Pons (tissue), 1 donor: ENCODE data around the gene TAS1R2.
"Not testable (repeated sequence)": the region's sequence is repeated elsewhere in the genome, so short reads cannot be mapped to it uniquely, and the experiment has no call there.

Source experiments
- DNase-seq: peaks from one replicate; pipeline ENCODE4 v3.0.0-alpha.2; 2016; ENCODE audit warnings: low spot score

TAS1R2 gene

DNA sequence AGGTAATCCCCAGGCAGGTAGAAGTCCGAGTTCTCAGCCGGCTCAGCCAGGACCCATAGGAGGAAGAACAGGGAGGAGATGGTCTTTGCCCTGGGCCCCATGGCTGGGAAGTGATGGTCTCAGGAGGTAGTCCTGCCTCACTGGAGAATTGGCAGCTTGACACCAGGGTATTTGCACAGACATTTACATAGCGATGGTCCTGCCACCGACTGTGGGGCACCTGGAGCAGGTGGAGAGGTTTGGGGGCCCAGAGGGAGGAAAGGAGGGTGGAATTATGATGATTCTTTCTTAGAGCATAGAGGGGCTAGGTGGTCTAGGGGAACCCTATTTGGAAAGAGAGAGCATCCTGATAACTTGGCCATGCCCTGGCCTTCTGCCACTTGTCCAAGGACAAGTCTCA is at the start of gene TAS1R2:
Gene TAS1R2 (minus strand): TSS at position 101 of the 400 bp plus-strand sequence. CDS start 0 bp downstream, at position 101.
- no peak for DNase-seq

DNA sequence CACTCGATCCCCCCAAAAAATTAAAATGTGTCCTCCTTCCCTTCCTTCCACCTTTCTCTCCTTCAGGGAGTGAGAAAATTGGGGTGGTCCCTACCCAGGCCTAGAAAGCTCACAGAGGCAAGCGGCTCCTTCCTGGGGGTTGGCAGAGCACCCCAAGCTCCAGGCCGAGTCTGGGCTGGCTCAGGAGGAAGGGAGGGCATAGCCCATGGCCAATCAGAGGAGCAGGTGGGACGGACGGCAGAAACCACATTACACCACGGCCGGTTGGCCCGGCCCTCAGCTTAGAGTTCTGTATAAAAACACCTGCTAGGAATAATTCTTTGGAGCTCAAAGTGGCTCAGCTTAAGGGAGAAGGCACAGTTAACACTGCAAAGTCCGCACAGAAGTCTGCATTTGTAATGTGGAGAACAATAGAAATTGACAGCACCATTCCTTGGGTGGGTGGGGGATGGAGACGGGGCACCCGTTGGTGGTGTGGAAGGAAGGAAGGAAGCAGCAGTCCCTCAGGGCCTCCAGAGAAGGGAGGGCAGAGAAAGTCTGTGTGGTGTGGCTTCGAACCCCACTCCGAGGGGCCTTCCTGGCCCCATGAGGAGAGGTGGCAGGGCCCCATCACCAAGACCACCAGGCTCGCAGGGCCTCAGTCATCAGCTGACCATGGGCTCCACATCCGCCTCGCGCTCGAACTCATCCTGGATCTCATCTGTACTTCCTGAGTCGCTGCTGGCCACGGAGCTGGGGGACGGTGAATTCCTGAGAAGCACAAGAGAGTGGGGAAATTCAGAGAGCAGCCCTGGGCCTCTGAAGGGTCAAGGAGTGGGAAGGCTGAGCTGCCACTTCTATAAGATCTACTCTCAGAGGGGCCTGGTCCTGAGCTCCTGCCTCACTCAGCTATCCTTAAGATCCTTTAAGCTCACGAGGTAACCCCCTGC is 48.7 kb upstream of the TAS1R2 start:
- peak; percentile 35 for DNase-seq

DNA sequence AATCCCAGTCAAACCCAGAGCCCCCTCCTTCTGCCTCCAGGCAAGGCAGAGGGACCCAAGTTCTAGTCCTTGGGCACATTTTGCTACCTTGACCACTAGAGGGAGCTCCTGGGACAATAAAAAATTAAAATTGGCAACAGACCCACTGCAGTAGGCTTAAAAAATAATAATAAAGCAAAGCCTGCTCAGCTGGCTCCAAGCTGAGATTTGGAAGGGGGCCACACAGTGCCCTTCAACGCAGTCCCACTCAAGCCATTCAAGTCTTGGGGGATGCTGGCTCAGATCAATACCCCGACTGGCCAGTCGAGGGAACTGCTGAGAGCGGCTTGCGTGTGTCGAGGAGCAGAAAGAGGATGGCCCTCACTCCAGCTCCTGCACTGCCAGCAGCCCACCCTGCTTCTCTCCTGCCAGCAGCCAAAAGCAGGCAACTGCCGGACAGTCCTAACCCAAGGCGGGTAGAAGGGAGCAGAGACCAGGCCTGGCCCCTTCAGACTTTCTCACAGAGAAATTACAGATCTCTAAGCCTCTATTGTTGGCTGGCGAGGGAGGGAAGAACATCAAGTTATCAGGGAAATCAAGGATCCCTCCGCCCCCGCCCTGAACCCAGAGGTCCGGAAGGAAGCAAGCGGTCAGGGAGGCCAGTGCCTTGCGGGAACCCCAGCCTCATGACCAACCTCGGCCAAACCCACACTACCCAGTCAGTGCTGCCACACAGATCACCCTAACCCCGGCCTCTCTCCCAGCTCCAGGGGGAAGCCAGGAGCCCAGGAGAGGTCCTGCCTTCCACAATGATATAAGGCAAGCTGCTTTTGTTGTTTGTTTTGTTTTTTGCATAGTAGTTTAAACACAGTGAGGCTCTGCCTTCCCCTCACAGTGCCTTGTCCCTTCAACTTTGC is 47.8 kb upstream of the TAS1R2 start:
- DNase-seq, result peak; percentile 80

DNA sequence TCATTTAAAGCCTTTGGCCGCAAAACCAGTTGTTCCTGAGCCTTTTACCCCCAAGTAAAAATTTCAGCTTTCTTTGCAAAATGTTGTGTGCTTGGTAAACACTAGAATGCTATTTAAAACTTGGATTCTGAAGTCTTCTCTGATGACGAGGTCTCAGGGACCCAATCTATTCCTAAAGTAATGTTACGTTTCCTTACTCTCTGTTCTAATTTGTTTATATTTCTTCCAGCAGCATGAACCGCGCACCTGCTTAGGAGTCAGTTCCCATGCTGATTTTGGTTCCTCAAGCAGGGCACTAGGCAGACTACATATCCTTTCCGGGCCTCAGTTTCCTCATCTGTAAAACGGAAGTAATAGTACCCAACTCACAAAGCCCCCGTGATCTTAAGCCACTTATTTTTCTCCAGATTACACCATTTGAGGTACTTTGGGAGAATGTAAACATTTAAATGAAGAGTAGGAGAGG is 43.9 kb upstream of the TAS1R2 start:
- no peak for DNase-seq

DNA sequence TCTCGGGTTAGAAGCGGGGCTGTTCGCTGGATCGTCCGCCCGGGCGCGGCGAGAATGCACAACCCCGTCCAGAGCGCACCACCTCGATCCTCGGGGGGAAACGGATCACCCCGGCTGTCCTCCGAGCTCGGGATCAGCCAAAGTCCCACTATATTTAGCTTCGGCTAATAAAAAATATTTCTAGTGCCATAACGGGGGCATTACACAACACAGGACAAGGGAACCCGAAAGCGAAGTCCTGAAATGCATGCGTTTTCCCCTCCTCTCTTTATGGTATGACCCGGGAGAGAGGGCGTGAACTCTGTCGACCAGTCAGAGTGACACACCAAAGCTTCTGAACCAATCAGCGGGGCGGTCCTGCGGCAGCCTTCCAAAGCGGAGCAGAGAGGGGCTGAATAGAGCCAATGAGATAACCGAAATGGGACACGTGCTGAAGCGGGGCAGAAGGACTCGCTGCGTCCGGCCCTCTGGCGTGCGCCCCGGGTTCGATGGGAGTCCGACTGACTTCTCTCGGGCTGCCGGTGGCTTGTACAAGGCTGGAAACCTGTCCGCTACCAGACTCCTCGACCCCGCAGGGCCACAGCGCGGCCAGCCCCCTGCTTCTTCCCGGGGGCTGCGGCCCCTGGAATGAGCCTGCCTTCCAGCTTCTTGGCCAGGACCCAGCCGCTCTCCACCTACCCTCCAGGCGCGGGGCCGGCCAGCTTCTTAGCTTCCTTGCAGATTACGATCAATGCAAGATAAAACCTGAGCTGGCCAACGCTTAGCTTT is 43.2 kb upstream of the TAS1R2 start, which contains the start of gene ALDH4A1:
Gene ALDH4A1 (minus strand): TSS at position 33 of the 768 bp plus-strand sequence. CDS start 32 bp downstream, at position 1.
- peak; percentile 98 for DNase-seq

DNA sequence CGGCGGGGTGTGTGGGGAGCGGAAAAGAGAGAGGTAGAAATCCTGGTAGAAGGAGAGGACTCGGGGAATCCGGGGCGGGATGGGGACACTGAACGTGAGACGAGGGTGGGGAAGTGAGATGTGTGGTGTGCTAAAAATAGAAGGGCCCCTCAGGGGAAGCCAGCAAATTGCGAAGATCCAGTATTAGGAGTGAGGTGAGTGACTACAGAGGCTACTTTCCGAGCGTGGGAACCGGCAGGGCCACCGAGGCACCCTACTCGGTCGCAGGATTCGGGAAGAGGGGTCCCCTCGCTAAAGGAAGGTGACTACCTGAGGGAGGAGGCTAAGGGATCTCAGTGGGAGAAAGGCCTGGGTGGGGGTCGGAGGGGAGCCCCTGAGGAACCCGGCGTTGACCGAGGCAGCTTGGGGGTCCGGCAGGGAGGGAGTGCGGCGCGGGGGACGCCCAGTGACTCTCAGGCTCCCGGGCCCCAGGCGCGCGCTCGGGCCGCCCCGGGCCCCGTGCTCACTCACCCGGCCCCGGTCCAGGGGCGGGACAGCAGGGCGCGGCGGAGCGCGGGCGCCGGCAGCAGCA is 42.6 kb upstream of the TAS1R2 start:
- DNase-seq, result no peak

DNA sequence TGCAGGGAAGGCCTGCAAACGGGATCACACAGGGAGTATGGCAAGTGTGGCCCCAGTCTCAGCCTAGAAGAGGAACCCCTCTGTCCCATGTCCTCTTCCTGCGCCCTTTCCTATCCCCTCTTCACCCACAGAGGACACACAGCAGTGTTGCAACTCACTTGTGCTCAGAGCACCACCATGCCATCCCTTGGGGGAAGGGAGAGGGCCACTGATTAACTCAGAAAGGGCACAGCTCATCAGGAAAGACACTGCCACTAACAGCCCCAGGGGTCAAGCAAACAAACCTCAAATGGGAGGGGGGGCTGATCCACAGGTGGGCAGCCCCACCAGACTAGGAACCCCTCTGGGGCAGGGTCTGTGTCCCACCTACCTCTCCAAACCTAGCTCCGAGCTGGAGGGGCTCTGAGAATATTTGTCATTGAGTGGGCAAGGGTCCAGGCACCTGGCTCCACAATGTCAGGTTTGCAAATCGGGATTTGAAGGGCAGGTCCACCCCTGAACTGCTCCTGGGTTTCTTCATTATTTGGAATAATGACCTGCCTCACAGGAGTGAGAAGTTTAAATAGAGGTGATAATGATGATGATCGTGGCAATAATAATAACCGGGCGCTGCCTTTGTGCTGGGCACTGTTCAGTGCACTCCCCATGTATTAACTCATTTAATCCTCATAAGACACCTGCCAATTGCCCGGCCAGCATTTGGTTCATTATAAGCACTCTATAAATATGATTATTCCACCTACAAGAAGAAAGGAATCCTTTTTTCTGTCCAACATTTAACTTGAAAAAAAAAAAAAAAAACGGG is 41.9 kb upstream of the TAS1R2 start:
- DNase-seq, result no peak

DNA sequence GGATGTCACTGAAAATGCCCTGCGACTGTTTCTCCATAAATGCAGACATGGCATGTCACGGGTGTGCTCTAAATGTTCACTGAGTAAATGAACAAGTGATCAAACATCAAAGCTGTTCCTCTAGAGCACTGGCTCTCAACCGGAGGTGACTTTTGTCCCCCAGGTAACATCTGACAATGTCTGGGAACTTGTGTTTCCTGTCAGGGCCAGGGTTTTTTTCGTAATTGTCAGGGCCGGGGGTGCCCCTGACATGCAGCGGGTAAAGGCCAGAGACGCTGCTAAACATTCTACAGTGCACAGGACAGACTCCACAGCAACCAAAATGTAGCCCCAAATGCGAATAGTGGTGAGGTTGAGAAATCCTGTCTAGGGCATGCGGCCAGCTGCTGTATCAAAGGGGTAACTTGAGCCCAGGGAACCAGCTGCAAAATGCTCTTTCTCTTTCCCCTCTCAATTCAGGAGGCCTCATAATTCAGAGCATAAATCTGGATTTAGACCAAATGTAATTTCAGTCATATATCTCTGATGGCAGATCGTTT is 40.9 kb upstream of the TAS1R2 start:
- DNase-seq, result no peak

DNA sequence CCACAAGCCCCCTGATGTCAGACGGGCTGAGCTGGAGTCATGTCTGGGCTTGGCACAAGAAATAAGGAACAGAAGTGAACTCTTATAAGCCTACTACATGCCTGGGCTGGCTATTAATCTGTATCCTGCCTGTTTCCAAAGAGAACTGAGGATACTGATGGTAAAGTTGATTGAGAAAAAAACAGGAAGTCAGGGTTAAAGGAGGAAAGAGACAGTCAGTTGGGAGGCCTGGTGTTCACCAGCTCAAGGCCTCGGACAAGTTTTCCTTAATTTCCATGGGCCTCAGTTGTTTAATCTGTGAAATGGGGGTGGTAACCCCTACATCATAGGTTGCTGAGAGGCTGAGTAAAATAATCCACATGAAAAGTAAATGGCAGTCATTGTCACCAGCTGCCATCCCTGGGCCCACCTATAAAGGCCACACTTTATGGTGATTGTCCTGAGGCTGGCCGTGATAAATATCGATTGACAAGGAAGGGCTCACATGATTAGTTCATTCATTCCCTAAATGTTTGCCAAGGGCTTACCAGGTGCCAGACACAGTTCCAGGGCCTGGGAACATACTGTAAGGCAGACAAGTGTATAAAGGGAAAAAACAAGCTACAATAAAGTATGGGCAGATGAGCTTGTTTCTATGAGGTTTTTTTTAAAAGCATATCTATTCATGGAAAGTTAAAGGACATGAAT is 40.0 kb upstream of the TAS1R2 start:
- DNase-seq, result no peak

DNA sequence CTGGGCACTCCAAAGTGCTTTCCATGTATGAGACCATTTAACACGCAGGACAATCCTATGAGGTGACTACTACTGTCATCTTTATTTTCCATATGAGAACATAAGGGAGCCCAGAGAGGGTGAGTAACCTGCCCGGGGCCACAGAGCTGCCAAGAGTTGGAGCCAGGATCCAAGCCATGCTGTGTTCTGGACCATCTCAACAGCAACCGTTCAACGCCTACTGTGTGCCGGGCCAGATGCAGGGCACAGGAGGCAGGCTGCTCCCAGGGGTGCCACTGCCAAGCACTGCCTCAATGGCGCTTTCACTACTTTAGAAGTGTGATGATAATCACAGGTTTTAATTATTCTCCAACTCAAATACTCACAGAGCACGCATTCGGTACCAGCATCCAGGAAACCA is 39.1 kb upstream of the TAS1R2 start:
- DNase-seq, result no peak

DNA sequence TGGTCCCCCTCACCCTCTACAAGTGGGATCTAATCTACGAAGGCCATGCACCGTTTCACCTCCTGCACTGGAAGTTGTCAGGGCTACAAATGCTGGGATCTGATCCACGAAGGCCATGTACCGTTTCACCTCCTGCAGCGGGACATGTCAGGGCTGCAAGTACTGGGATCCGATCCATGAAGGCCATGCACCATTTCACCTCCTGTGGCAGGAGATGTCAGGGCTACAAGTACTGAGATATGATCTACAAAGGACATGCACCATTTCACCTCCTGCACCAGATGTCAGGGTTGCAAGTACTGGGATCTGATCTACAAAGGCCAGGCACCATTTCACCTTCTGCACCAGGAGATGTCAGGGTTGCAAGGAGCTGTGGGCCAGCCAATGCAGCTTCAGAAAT is 35.9 kb upstream of the TAS1R2 start:
- DNase-seq, result no peak

DNA sequence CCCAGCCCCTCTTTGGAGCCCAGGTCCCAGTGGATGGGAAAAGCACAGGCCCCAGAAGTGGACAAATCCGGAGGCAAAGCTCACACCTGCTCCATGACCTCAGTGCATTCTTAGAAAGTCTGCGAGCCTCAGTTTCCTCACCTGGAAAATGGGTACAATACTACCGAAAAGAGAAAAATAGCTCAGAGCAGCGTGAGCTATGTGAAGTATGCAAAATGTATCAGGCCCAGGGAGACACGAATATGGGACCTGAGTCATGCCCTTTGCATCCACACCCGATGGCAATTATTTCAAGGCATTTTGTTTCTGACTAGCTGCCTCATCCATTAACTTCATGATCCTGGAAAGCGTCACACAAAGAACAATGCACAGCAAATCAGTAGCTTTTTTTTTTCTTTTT is 33.7 kb upstream of the TAS1R2 start:
- DNase-seq, result no peak

DNA sequence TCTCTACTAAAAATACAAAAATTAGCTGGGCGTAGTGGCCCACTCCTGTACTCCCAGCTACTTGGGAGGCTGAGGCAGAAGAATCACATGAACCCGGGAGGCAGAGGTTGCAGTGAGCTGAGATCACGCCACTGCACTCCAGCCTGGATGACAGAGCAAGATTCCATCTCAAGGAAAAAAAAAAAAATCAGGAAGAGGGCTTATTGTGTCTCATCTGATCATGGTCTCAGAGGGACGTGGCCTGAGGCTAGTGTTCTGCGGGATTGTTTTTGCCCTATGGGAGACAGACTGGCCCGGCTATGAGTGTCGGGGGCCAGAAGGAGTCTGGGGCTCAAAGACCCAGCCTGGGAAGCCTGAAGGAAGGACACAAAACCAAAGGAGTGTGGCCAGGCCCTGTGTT is 32.4 kb upstream of the TAS1R2 start:
- not testable (repeated sequence) for DNase-seq

DNA sequence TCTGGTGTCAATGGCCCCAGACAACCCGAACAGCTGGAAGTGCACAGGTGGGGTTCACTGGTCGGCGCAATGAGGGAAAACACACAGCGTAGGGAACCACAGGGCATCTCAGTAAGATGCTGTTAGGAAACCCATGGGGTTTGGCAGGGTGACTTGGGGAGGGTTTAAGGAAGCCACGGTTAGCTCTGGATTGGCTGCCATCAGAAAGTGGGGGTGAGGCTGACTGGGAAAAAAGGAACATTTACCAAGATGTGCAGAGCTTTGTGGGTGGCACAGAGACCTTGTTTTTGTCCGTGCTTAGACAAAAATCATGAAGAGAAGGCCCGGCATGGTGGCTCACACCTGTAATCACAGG is 31.9 kb upstream of the TAS1R2 start:
- DNase-seq, result no peak

DNA sequence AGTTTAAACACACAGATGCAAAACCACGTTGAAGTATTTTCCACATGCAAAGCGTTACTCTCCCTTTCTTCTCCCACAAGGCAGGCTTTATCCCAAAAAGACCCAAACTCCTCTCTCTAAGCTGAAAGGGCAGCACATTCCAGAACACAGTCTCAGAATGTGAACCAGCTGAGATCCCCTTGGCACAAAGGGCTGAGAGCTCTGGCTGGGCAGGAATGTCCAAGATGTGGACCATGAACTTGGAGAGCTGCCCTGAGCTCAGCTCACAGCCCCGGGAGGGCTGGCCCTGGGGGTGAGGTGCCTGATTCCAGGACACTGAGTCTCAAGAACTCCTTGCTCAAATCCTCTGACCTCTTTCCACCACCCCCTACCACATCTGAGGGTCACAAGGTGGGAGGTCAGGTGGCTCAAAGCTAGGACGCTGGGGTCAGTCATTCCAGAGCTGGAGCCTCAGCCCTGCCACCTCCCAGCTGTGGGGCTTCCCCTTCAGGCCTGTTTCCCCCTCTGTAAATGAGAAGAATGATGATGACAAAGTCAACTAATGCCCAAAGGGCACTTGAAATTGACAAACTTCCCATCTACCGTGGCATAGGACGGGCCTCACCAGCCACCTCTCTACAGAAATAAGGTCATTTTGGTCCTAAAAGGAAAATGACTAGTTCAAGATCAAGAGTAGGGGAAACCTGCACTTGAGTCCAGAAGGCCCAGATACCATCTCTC is 31.4 kb upstream of the TAS1R2 start:
- peak; percentile 41 for DNase-seq

DNA sequence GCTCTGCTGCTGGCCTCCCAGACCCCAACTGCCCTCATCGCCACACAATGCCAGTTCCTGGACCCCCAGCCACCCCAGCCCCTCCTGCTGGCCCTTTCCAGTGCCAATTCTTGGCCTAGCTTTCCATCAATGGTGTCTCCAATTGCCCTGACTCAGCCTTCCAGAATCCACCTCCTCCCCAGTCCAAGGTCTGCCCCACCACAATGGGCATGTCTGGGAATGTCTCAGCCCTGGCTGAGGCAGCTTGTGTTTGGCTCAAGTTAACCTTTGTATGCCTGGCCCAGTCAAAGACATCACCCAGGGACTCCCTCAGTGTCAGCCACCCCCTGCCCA is 26.5 kb upstream of the TAS1R2 start:
- DNase-seq, result no peak

DNA sequence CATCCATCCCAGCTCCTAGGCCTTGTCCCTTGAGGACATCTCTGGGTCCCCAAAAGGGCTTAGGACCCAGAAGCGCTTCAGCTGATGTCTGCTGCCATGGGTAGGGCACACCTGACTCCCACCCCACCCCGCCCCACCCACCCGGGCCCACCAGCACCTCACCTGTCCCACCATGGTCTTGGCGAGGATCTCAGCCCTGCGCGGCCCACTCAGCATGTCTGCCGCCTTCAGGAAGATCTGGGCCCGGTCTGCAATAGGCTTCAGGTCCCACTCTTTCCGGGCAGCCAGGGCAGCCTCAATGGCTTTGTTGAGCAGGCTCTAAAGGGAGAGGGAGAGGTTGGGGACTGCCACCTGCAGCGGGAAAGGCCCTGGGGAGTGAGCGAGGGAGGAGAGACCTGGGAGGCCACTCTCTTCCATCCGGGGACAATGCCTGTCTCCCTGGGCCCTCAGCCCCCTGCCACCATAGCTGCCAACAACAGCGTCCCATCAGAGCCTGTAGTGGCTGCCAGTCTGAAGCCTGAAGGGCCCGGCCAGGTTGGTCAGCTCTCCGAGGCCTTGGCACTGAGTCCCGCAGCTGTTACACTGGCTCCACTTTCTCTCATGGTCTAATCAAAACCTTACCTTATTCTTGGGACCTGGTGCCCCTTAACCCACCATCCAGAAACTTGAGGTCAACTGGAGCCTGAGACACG is 26.0 kb upstream of the TAS1R2 start:
- DNase-seq, result no peak

DNA sequence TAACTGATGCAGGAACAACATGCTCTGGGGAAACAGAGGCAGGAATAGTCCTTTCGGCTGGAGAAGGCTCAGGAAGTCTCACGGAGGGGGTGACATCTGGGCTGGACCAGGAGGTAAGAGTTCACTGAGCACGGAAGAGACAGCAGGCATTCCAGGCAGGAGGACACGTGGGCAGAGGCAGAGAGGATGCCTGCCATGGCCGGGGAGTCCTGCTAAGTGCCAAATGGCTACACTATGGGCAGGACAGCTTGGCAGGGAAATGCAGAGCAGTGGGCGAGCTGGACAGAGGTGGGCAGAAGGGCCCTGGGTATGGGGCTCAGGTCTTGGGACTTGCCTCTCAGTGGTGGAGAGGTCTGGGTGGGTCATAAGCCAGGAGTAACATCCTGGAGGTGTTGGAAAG is 25.3 kb upstream of the TAS1R2 start:
- DNase-seq, result no peak

DNA sequence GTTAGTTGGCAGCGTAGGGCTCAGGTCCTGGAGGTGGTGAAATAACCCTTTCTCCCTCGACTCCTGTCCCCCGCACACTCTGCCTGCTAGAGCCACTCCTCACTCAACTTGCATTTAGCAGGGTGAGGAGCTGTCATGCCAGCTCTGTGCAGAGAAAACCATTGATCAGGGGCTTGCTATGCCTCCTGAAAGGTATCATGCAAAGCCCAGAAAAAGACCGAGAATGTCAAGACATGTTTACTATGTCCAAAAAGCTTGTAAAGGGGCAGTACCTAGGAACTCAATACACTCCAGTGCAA is 24.9 kb upstream of the TAS1R2 start:
- DNase-seq, result no peak
